HG03575 (cell line): ENCODE results near the gene ARAP2.
A peak's percentile ranks its signal among the peaks of the same experiment; 100 is the strongest.

Experiments
- ATAC-seq: cut with Tn5 transposase; IDR thresholded peaks from one replicate; pipeline ENCODE4 v1.9.1; 2021; ENCODE audit not compliant: unreplicated experiment, insufficient number of reproducible peaks, low FRiP score; ENCODE audit errors: extremely low read depth

The ARAP2 gene

GRCh38 chr4:36226430-36227227 is 17.7 kb downstream of the ARAP2 start:
- no peak for ATAC-seq

GRCh38 chr4:36224972-36225903 is 19.1 kb downstream of the ARAP2 start:
- ATAC-seq = no peak

- no peak for ATAC-seq
Observed at GRCh38 chr4:36222702-36223101, 21.6 kb downstream of the ARAP2 start.

- no peak for ATAC-seq
Observed at GRCh38 chr4:36220776-36221175, 23.5 kb downstream of the ARAP2 start.

- no peak for ATAC-seq
Observed at GRCh38 chr4:36218121-36218520, 26.2 kb downstream of the ARAP2 start.

GRCh38 chr4:36215627-36216026 is 28.7 kb downstream of the ARAP2 start:
- ATAC-seq = no peak

- no peak for ATAC-seq
Observed at GRCh38 chr4:36214735-36215485, 29.4 kb downstream of the ARAP2 start.

GRCh38 chr4:36213977-36214376 is 30.3 kb downstream of the ARAP2 start:
- ATAC-seq = no peak

GRCh38 chr4:36211084-36211483 is 33.2 kb downstream of the ARAP2 start:
- ATAC-seq = no peak

- ATAC-seq = peak; percentile 37
Observed at GRCh38 chr4:36209941-36210649, 34.2 kb downstream of the ARAP2 start.

- peak; percentile 65 for ATAC-seq
Observed at GRCh38 chr4:36208893-36209473, 35.3 kb downstream of the ARAP2 start.

GRCh38 chr4:36207831-36208520 is 36.3 kb downstream of the ARAP2 start:
- no peak for ATAC-seq

- no peak for ATAC-seq
Observed at GRCh38 chr4:36207367-36207766, 36.9 kb downstream of the ARAP2 start.

GRCh38 chr4:36206603-36207311 is 37.6 kb downstream of the ARAP2 start:
- no peak for ATAC-seq

GRCh38 chr4:36206012-36206411 is 38.3 kb downstream of the ARAP2 start:
- ATAC-seq = no peak

GRCh38 chr4:36198861-36199260 is 45.5 kb downstream of the ARAP2 start:
- no peak for ATAC-seq

GRCh38 chr4:36198068-36198808 is 46.1 kb downstream of the ARAP2 start:
- ATAC-seq = no peak
